ENCODE results near the gene ARHGAP5.

GRCh38 chr14:32137892-32138291 lies 60.8 kb downstream of the ARHGAP5 start:
- TF ChIP-seq, protein P1, sequence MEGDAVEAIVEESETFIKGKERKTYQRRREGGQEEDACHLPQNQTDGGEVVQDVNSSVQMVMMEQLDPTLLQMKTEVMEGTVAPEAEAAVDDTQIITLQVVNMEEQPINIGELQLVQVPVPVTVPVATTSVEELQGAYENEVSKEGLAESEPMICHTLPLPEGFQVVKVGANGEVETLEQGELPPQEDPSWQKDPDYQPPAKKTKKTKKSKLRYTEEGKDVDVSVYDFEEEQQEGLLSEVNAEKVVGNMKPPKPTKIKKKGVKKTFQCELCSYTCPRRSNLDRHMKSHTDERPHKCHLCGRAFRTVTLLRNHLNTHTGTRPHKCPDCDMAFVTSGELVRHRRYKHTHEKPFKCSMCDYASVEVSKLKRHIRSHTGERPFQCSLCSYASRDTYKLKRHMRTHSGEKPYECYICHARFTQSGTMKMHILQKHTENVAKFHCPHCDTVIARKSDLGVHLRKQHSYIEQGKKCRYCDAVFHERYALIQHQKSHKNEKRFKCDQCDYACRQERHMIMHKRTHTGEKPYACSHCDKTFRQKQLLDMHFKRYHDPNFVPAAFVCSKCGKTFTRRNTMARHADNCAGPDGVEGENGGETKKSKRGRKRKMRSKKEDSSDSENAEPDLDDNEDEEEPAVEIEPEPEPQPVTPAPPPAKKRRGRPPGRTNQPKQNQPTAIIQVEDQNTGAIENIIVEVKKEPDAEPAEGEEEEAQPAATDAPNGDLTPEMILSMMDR (IDR thresholded peaks at IDR 0.05) = no peak
- TF ChIP-seq ZFX (IDR thresholded peaks at IDR 0.05; ENCODE audit: borderline replicate concordance) = no peak
